Lower lobe of right lung (tissue), 2 donors: ENCODE data around the gene SPG11. TPM values are rescaled to one million over a fixed set of nuclear protein-coding genes. Genes with fewer than 3 reads are reported as not detected.
"Not testable (repeated sequence)": the region's sequence is repeated elsewhere in the genome, so short reads cannot be mapped to it uniquely, and the experiment has no call there.

Experiments used
- ATAC-seq, 2 donors: fragments of 200-7000 bp; cut with Tn5 transposase; one replicate each; pipeline ENCODE4 v1.9.1; 2020 to 2022; ENCODE audit warnings: mild to moderate bottlenecking in 2 of 2, moderate library complexity in 2 of 2
- DNase-seq: peaks from one replicate; pipeline ENCODE4 v3.0.0-alpha.2; 2020
- H3K27ac ChIP-seq: fragments of 200-600 bp; one replicate; pipeline ENCODE4 v1.8.0; 2022
- H3K27me3 ChIP-seq: fragments of 200-600 bp; one replicate; pipeline ENCODE4 v1.8.0; 2022; ENCODE audit warnings: low read depth
- H3K36me3 ChIP-seq: fragments of 200-600 bp; one replicate; pipeline ENCODE4 v1.8.0; 2022; ENCODE audit warnings: mild to moderate bottlenecking
- H3K4me1 ChIP-seq: fragments of 200-600 bp; one replicate; pipeline ENCODE4 v1.8.0; 2022
- H3K4me3 ChIP-seq: fragments of 200-600 bp; one replicate; pipeline ENCODE4 v1.8.0; 2022; ENCODE audit warnings: mild to moderate bottlenecking
- H3K9me3 ChIP-seq: fragments of 200-600 bp; one replicate; pipeline ENCODE4 v1.8.0; 2022
- intact Hi-C: fragments of 100-400 bp; cut with DNase I; formaldehyde crosslinking; loops from one replicate; pipeline ENCODE4 v1.11.0; 2022
- total RNA-seq: library from RNA; stranded (reverse); fragmentation: NEBNext Ultra II Directional; extraction: Animal tissue kit (Norgen Biotek cat#: 25700); gene quantifications from one replicate; pipeline ENCODE4 v1.2.1, GENCODE V29; 2021
- TF ChIP-seq, protein P1 (sequence below): fragments of 200-600 bp; IDR thresholded peaks from one replicate; pipeline ENCODE4 v1.8.0; 2022; ENCODE audit warnings: antibody characterized with exemption, mild to moderate bottlenecking
- donor health status: DM: no; HTN: yes; CAD: no; lungs with severe emphysema.

SPG11 gene
- total RNA-seq, 1 donor from 2014 or later: 99.7 TPM

DNA sequence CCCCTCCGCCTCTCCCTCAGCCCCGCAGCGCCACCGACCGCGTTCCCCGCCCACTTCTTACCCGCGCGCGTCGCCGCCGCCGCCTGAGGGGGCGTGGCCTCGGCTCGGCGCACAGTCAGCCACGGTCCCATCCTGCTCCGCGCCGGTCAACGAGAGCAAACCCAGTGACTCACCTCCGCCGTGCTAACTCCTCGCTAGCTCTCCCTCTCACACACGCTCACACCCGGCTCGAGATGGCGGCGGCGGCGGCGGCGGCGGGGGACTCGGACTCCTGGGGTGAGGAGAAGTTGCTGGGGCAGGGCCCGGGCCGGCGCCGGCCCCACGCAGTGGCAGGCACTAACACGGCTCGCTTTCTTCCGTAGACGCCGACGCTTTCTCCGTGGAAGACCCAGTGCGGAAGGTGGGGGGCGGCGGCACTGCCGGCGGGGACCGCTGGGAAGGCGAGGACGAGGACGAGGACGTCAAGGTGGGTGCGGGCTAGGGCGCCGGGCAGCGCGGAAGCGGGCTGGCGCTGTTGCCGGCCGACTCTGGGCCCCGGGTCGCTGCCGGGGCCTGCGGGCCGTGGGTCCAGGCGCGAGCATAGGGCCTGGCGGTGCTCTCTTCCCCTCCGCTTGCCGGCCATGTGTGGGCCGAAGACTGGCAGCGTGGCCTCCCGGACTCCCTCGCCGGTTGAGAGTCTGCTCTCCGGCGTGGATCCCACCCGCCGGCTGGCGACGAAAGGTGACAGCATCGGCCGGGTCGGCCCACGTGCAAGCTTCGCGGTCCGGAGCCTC lies 126.3 kb downstream of the SPG11 start, which contains the start of gene EIF3J:
Gene EIF3J, plus strand, starts transcription at position 186 of the 773 bp plus-strand sequence. Its CDS starts 48 bp downstream, at position 234.
- Histone ChIP-seq H3K4me3 (peak within 1 kb of the TSS; percentile 96), H3K36me3 (peaks cover 8% of the 10 kb centered on the region), H3K4me1 (peaks cover 41% of the 10 kb centered on the region), H3K27ac (peak within 1 kb of the TSS; percentile 93), H3K27me3 (no peaks in the 10 kb centered on the region), H3K9me3 (no peaks in the 10 kb centered on the region)
- peak; percentile 96 to 97 for ATAC-seq
- peak; percentile 97 for DNase-seq
- TF ChIP-seq, protein P1, sequence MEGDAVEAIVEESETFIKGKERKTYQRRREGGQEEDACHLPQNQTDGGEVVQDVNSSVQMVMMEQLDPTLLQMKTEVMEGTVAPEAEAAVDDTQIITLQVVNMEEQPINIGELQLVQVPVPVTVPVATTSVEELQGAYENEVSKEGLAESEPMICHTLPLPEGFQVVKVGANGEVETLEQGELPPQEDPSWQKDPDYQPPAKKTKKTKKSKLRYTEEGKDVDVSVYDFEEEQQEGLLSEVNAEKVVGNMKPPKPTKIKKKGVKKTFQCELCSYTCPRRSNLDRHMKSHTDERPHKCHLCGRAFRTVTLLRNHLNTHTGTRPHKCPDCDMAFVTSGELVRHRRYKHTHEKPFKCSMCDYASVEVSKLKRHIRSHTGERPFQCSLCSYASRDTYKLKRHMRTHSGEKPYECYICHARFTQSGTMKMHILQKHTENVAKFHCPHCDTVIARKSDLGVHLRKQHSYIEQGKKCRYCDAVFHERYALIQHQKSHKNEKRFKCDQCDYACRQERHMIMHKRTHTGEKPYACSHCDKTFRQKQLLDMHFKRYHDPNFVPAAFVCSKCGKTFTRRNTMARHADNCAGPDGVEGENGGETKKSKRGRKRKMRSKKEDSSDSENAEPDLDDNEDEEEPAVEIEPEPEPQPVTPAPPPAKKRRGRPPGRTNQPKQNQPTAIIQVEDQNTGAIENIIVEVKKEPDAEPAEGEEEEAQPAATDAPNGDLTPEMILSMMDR: no peak
- intact Hi-C loops: no loop called here

DNA sequence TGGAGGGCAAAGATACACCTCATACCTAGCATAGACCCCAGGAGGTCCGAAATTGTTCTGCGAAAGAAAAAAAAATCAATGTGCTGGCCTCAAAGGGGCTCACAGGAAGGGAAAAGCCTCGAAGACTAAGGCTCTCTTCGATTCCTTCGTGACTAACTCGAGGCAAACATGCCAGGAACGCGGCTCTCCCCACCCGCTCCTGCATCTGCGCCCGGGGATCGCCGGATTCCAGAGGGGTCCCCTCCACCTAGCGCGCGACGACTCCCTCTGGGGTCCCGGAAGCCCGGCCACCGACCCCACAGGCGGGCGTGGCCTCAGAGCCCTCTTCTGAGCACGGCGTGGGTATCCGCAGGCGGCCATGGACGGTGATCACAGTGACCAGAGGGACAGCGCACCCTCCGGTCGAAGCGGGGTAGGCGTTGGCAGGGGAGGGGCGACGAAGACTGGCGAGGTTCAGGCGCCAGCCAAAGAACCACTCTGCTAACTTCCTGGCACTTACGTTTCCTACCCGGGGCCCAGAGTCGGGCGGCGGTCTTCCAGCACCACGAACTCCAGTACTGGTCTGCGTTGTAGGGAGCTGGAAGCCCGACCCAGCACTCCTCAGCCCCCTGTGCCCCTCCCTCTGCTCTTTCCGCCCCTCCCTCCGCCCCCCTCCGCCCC lies 127.0 kb downstream of the SPG11 start:
- Histone ChIP-seq H3K27ac (peak overlapping the region; percentile 93), H3K9me3 (no peaks in the 10 kb centered on the region), H3K4me1 (peaks cover 34% of the 10 kb centered on the region), H3K4me3 (peak overlapping the region; percentile 96), H3K27me3 (no peaks in the 10 kb centered on the region), H3K36me3 (peaks cover 8% of the 10 kb centered on the region)
- peak; percentile 91 for ATAC-seq
- DNase-seq: peak; percentile 91
- intact Hi-C loops: no loop called here
- TF ChIP-seq, protein P1: peak; percentile 54

DNA sequence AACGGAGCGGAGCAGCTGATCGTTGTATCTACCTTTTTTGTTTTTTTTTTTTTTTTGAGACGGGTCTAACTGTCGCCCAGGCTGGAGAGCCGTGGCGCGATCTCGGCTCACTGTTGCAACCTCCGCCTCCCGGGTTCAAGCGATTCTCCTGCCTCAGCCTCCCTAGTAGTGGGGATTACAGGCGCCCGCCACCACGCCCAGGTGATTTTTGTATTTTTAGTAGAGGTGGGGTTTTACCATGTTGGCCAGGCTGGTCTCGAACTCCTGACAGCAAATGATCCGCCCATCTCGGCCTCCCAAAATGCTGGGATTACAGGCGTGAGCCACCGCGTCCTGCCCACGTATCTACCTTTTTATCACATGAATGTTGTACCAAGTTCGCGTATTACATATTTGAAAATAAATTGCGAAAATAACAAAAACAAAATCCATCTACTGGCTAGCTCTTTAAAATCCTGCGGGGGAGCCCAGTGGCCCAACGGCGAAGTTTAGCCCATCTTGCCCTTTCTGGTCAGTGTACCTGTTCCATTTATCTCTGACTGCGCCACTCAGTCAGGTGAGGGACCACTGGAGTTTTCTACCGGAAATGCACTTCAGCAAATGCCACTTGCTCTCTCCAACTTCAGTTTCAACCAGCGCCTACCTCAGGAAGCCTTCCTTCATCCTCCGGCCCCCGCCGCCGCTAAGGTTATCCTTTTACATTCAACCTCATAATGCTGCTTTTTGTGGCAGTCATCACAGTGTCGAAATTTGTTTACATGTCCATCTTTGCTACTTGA lies 127.8 kb downstream of the SPG11 start:
- intact Hi-C loops: no loop called here
- Histone ChIP-seq H3K9me3 (no peaks in the 10 kb centered on the region), H3K27me3 (no peaks in the 10 kb centered on the region)

DNA sequence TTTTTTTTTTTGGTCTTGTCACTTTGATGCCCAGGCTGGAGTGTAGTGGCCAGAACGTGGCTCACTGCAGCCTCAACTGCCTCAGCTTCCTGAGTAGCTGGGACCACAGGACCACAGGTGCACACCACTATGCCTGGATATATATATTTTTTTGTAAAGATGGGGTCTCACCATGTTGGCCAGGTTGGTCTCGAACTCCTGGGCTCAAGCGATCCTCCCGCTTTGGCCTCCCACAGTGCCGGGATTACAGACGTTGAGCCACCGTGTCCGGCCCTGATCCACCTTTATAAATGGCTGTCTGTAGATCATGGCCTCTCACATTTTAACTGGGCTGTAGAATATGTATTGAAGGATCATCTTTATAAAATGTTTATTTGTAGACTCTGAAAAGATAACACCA lies 128.4 kb downstream of the SPG11 start:
- DNase-seq (no peak), ATAC-seq (no peak)
- Histone ChIP-seq H3K4me3 (no peak overlapping the region), H3K36me3 (peaks cover 8% of the 10 kb centered on the region), H3K4me1 (peaks cover 31% of the 10 kb centered on the region), H3K27ac (no peak overlapping the region), H3K9me3 (no peaks in the 10 kb centered on the region), H3K27me3 (no peaks in the 10 kb centered on the region)
- TF ChIP-seq, protein P1: no peak
- intact Hi-C loops: no loop called here

More for the DNA sequence above, 127.8 kb downstream of the SPG11 start:
- TF ChIP-seq, protein P1: no peak
- H3K36me3 ChIP-seq: peaks cover 8% of the 10 kb centered on the region
- H3K4me1 ChIP-seq: peaks cover 31% of the 10 kb centered on the region
- peak overlapping the region; percentile 96 for H3K4me3 ChIP-seq
- H3K27ac ChIP-seq: peak overlapping the region; percentile 93
- no peak for DNase-seq
- peak in 1 of 2 donors; percentile 13 for ATAC-seq

DNA sequence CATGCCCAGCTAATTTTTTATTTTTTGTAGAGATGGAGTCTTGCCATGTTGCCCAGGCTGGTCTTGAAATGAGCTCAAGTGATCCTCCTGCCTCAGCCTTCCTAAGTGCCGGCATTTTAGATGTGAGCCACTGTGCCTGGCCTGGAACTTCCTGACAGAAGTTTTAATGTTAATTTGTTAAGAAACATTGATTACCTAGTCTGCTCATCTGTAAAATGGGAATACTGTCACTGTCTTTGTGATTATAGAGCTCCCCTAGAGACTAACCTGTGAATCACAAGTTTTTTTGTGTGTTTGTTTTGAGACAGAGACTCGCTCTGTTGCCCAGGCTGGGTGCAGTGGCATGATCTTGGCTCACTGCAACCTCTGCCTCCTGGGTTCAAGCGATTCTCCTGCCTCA lies 130.8 kb downstream of the SPG11 start:
- no peaks in the 10 kb centered on the region for H3K9me3 ChIP-seq
- TF ChIP-seq, protein P1: no peak
- no peak overlapping the region for H3K4me3 ChIP-seq
- H3K4me1 ChIP-seq: peaks cover 16% of the 10 kb centered on the region
- no peaks in the 10 kb centered on the region for H3K27me3 ChIP-seq
- no peak for ATAC-seq
- H3K27ac ChIP-seq: no peak overlapping the region
- H3K36me3 ChIP-seq: no peaks in the 10 kb centered on the region
- intact Hi-C loops: no loop called here
- DNase-seq: no peak

DNA sequence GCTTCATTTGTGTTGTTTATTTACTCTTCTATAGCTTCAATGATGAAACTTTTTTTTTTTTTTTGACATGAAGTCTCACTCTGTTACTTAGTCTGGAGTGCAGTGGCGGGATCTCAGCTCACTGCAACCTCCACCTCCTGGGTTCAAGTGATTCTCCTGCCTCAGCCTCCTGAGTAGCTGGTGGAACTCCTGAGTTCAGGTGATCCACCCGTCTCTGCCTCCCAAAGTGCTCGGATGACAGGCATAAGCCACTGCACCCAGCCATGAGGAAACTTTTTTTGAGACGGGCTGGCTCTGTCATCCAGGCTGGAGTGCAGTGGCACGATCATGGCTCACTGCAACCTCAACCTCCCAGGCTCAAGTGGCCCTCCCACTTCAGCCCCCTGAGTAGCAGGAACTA lies 131.2 kb downstream of the SPG11 start:
- H3K27me3 ChIP-seq, H3K36me3 ChIP-seq, H3K4me3 ChIP-seq, intact Hi-C loops, H3K27ac ChIP-seq, H3K9me3 ChIP-seq, ATAC-seq, DNase-seq: not testable (repeated sequence)
- H3K4me1 ChIP-seq: peaks cover 14% of the 10 kb centered on the region
